ENCODE data around the gene EMX1.
A peak's percentile ranks its signal among the peaks of the same experiment; 100 is the strongest.

- peak; percentile 73 for TF ChIP-seq CTCF (conservative IDR thresholded peaks at IDR 0.05)
- no peak for TF ChIP-seq EZH2 (IDR thresholded peaks at IDR 0.05; ENCODE audit: low read depth)
Observed at GRCh38 chr2:72934683-72935610, 17.6 kb downstream of the EMX1 start.
